HG03460 (cell line): ENCODE results near the gene SYNE3.

Experiments
- ATAC-seq: cut with Tn5 transposase; IDR thresholded peaks from one replicate; pipeline ENCODE4 v1.9.1; 2021; ENCODE audit not compliant: unreplicated experiment

SYNE3 gene

DNA sequence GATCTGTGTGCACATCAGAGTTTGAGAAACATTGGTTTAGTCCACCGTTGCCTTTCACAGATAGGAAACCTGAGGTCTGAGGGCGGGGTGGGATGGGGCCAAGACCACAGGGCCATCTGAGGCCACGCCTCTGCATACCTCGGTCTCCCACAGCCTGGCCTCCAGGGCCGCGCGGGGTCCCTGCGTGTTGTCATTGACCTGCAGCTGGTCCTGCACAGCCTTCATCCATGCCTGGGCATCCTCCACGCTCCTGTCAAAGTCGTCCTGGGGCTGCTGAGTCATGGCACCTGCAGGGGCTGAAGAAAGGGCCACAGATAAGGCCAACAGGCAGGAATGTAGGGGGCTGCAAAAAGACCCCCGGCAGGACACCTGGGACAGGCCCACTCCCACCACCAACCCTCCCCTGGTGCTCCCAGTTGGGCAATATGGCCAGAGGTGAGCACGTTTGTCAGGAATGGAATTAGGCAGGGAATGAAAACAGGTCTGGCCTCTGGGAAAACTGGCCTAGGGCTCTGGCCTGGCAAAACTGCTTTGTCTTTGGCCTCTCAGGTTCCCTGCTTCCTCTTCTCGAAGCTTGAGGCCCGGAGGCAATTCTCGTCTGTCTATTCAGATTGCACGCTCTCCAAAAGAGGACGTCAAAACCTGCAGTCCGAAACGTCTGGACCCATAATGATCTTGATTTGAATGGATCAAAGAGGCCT, 40.8 kb downstream of the SYNE3 start:
- no peak for ATAC-seq

DNA sequence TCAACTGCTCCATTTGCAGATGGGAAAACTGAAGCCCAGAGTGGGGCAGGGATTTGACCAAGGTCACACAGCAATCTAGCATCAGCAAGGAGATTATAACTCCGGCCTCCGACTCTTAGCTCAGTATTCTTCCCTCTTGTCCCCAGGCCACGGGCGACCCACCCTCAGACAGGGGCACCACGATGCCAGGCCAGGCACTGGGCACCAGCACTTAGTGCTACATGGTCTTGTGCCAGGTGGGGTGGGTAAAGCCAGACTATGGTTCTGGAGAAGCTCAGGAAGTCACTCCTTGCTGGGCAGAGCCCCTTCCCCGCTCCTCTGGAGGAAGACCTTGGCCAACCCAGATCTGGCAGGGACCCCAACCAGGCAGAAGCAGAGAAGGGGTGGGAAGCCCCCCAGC, 41.5 kb downstream of the SYNE3 start:
- no peak for ATAC-seq

DNA sequence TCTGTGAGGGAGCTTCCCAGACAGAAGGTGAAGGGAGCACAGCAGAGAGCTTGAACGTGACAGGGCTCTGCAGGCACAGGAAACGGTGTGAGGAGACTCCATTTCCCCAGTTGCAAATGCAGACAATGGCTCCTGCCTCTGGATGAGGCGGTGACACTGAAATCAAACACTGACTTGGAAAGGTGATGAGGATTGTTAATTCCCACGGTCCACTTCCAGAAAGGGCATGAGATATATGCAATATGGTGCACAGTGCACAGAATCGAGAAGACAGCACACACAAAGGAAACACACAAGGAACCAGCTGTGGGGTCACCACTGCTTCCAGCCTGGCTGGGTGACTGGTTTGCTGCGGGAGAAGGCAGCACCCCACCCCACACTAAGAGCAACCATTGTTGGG, 42.0 kb downstream of the SYNE3 start:
- ATAC-seq = no peak

DNA sequence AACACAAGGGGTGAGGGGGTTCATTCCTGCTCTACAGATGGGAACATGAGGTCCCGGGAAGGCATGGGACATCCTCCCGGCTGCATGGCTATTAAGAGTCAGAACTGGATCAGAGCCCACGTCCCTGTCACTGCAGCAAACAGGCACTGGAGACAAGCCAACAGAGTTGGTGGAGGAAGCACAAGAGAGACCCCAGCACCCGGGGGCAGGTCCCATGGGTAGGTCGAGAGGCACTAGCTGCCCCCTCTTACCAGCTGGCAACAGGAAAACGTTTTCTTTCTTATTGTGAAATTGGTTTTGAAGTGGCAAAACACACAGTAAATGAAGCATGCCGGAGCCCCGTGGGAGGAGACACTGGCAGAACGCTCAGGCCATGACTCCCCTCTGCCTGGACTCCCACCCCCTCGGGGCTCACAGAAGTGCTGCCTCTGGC, 43.6 kb downstream of the SYNE3 start:
- no peak for ATAC-seq

DNA sequence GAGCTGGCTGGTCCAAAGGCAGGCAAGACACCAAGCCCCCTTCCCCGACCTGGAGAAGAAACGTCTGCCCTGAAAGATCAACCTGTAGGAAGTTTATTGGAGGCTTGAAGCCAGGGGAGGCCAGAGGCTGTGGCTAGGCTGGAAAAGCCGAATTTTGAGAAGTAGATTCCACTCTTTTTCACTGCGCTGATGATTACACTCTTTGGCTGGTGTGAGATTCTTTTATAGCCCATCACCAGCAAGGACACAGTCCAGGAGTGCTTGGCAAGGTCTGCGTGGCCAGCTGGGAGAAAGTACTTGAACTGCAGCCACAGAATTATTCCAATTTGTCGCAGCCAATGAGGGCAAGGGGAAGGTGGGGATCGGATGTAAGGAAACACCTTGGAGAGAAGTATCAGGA, 45.0 kb downstream of the SYNE3 start:
- ATAC-seq = no peak

DNA sequence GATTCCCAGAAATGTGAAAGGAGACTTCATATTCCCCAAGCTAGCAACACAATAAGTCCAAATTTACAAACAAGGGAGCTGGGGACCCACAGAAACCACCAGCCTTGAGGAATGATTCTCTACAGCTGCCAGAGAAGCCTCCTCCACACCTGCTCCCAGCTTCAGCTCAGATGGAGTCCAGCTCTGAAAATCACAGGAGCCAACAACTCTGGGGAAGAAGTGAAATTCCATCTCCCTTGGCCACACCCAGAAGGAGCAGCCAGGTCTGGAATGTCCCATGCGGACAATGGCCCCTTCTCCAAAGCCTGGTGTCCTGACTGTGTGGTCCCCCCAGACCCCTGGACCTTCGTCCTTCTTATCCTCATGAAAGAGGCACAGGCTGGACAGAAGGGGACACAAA, 45.4 kb downstream of the SYNE3 start:
- no peak for ATAC-seq

DNA sequence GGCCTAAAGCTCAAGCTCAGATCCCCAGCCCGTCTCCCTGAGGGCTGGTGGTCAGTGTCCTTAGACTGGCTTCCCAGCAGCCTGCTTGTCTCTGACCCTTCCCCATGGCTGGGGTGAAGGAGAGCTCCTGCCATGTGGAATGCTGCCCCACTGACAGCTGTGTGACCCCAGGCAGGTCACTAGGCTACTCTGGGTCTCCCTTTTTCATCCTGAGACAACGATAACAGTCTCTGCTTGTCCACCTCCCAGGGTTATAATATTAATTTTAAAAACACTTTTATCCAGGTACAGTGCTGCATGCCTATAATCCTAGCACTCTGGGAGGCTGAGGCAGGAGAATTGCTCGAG, 47.3 kb downstream of the SYNE3 start:
- no peak for ATAC-seq

DNA sequence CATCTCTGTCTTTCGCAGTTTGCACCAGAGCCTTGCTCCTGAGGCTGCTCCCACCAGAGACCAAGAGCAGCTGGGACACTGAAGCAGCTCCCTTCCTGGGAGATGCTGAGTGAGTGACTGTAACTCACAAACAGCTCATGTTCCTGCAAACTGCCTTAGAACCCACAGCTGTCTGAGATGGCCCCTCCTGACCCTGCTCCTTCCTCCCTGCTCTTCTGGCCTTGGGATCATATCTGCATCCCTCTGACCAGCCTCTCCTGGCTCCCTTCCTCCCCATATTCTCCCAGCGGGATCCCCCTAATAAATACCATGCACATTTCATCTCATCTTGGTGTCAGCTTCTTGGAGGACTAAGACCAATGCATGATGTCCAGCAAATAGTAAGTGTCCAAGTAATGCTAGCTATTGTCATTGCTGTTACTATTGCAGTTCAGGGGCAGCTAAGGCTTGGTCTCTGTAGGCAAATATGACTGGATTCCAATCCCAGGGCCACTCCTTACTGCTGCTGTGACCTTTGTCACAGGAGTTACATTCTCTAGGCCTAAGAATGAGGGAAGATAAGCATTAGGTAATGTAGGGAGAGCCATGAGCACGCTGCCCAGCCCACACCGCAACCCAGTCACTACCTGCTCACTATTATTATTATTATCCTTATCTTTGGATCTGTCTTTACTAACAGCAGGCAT, 47.9 kb downstream of the SYNE3 start:
- no peak for ATAC-seq

DNA sequence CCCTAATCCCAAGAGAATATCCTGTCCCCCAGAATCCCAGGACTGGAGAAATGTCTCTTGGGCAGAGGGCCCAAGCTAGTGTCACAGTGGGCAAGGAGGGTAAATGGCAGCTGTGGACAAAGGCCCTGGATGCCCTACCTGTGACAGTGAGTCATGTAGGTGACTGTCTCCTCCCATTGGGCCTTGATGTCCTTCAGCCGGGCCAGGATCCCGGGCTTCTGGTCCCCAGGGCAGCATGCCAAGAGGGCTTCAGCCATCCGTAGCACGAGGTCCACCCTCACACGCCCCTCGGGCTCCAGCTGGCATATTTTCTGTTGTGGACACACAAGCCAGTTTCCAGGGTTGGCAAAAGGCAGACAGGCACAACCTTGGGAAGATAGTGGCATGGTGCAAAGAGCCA, 48.8 kb downstream of the SYNE3 start:
- ATAC-seq = no peak

DNA sequence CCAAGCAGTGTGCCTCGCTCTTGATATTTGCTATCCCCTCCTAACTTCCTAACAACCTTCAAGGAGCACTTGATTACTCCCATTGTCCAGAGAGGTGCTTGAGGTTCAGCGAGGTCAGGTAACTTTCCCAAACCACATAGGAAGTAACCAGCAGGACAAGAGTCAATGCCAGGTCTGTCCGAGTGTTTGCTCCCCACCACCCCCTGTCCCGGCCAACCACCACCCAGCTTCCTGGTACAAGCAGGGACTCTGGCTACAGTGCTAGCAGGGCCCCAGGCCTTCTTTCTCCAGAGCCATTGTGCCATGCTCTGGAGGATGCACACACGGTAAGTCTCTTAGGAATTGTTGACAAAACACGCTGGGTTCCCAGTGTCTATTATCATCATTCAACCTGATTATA, 49.2 kb downstream of the SYNE3 start:
- ATAC-seq = no peak
